Loucy (cell line): ENCODE data around the gene HIVEP2.

Experiments used
- H2AFZ ChIP-seq: fragments of 200-600 bp; sonication (generic); 2 replicates; pipeline ENCODE4 v1.6.0; 2016; ENCODE audit warnings: antibody characterized with exemption, mild to moderate bottlenecking, low read length, moderate library complexity
- H3F3A ChIP-seq: fragments of 200-600 bp; 2 replicates; pipeline ENCODE4 v1.6.0; 2016; ENCODE audit warnings: antibody characterized with exemption, low read depth, mild to moderate bottlenecking
- H3K27me3 ChIP-seq: fragments of 200-600 bp; sonication (generic); 2 replicates; pipeline ENCODE4 v1.6.1; 2014; ENCODE audit warnings: low read length, mild to moderate bottlenecking; ENCODE audit not compliant: insufficient read depth, poor library complexity, severe bottlenecking
- H3K36me3 ChIP-seq: fragments of 200-600 bp; sonication (generic); 2 replicates; pipeline ENCODE4 v1.6.1; 2016; ENCODE audit warnings: low read length; ENCODE audit not compliant: insufficient read depth
- H3K4me1 ChIP-seq: fragments of 200-600 bp; sonication (generic); 2 replicates; pipeline ENCODE4 v1.5.1; 2014; ENCODE audit warnings: low read length, mild to moderate bottlenecking; ENCODE audit not compliant: insufficient read depth, poor library complexity, severe bottlenecking
- H3K4me2 ChIP-seq: fragments of 200-600 bp; sonication (generic); 2 replicates; pipeline ENCODE4 v1.6.0; 2014; ENCODE audit warnings: antibody characterized with exemption, low read length, low read depth, mild to moderate bottlenecking; ENCODE audit not compliant: poor library complexity, severe bottlenecking
- H3K4me3 ChIP-seq: fragments of 200-600 bp; sonication (generic); 2 replicates; pipeline ENCODE4 v1.5.1; 2014; ENCODE audit warnings: low read length, mild to moderate bottlenecking, mixed read lengths; ENCODE audit not compliant: poor library complexity, severe bottlenecking
- H3K79me2 ChIP-seq: fragments of 200-600 bp; sonication (generic); 2 replicates; pipeline ENCODE4 v1.6.1; 2014; ENCODE audit warnings: low read length; ENCODE audit not compliant: insufficient read depth
- H3K9ac ChIP-seq: fragments of 200-600 bp; sonication (generic); 2 replicates; pipeline ENCODE4 v1.6.0; 2014; ENCODE audit warnings: mild to moderate bottlenecking, low read depth, low read length, moderate library complexity; ENCODE audit not compliant: poor library complexity, severe bottlenecking
- H3K9me2 ChIP-seq: fragments of 200-600 bp; sonication (generic); replicated peaks from 2 replicates; pipeline ENCODE4 v1.6.1; 2016; ENCODE audit warnings: low read depth, low read length, mixed read lengths
- H3K9me3 ChIP-seq: fragments of 200-600 bp; sonication (generic); 2 replicates; pipeline ENCODE4 v1.6.1; 2014; ENCODE audit warnings: mild to moderate bottlenecking, antibody characterized with exemption, low read length, low read depth; ENCODE audit not compliant: insufficient read depth
- H4K20me1 ChIP-seq: fragments of 200-600 bp; sonication (generic); 2 replicates; pipeline ENCODE4 v1.6.0; 2014; ENCODE audit warnings: antibody characterized with exemption, low read length, mild to moderate bottlenecking; ENCODE audit not compliant: insufficient read depth, poor library complexity, severe bottlenecking
- CTCF ChIP-seq: fragments of 200-600 bp; sonication (generic); conservative IDR thresholded peaks from 2 replicates; pipeline ENCODE4 v1.5.1; 2014; ENCODE audit warnings: mild to moderate bottlenecking, antibody characterized with exemption, low read length
- EZH2phosphoT487 ChIP-seq: fragments of 200-600 bp; IDR thresholded peaks from 2 replicates; pipeline ENCODE4 v1.6.1; 2018; ENCODE audit warnings: antibody characterized with exemption, mild to moderate bottlenecking, moderate library complexity, borderline replicate concordance

The HIVEP2 gene

GRCh38 chr6:142722012-142722411 is 223.0 kb downstream of the HIVEP2 start:
- Histone ChIP-seq H4K20me1 (no peaks in the 10 kb centered on the region), H3K4me1 (peaks cover 5% of the 10 kb centered on the region), H3K4me3 (no peak overlapping the region), H3K27me3 (no peaks in the 10 kb centered on the region), H3K36me3 (no peaks in the 10 kb centered on the region), H3K9me3 (no peaks in the 10 kb centered on the region; the same call in 1 of the 2 replicates), H3K9ac (no peak overlapping the region), H3K79me2 (no peaks in the 10 kb centered on the region), H2AFZ (no peak overlapping the region), H3F3A (no peaks in the 10 kb centered on the region), H3K9me2 (no peaks in the 10 kb centered on the region), H3K4me2 (no peak overlapping the region)
- no peak for TF ChIP-seq CTCF
- no peak for TF ChIP-seq EZH2phosphoT487

- Histone ChIP-seq H3K4me2 (no peak overlapping the region), H3K9ac (no peak overlapping the region), H3K27me3 (no peaks in the 10 kb centered on the region), H3K79me2 (no peaks in the 10 kb centered on the region), H3K36me3 (no peaks in the 10 kb centered on the region), H3K4me1 (peaks cover 5% of the 10 kb centered on the region), H4K20me1 (no peaks in the 10 kb centered on the region), H3K9me3 (no peaks in the 10 kb centered on the region; the same call in 1 of the 2 replicates), H3K4me3 (no peak overlapping the region), H2AFZ (no peak overlapping the region), H3K9me2 (no peaks in the 10 kb centered on the region), H3F3A (no peaks in the 10 kb centered on the region)
- TF ChIP-seq EZH2phosphoT487 (no peak), CTCF (no peak)
Measured at GRCh38 chr6:142721215-142721920, 223.6 kb downstream of the HIVEP2 start.

- H3K9me2 ChIP-seq: no peaks in the 10 kb centered on the region
- H3K36me3 ChIP-seq: no peaks in the 10 kb centered on the region
- no peak overlapping the region for H2AFZ ChIP-seq
- H3K4me2 ChIP-seq: no peak overlapping the region
- no peak overlapping the region for H3K4me3 ChIP-seq
- H3F3A ChIP-seq: no peaks in the 10 kb centered on the region
- H3K4me1 ChIP-seq: peaks cover 11% of the 10 kb centered on the region
- no peak overlapping the region for H3K9ac ChIP-seq
- TF ChIP-seq EZH2phosphoT487 (no peak), CTCF (no peak)
- H3K27me3 ChIP-seq: no peaks in the 10 kb centered on the region
- H3K79me2 ChIP-seq: no peaks in the 10 kb centered on the region
- no peaks in the 10 kb centered on the region for H4K20me1 ChIP-seq
- H3K9me3 ChIP-seq: no peaks in the 10 kb centered on the region; the same call in 1 of the 2 replicates
Measured at GRCh38 chr6:142718667-142719191, 226.2 kb downstream of the HIVEP2 start.
